GM10266 (cell line): ENCODE results near the gene TMEM236.

Experiments used
- DNase-seq: peaks from one replicate; pipeline ENCODE4 v3.0.0; 2012; ENCODE audit errors: extremely low spot score
- TF ChIP-seq, protein P1 (sequence below): IDR thresholded peaks from 2 replicates; pipeline ENCODE4 v1.5.1; 2012; ENCODE audit warnings: mild to moderate bottlenecking, low read depth; ENCODE audit not compliant: control insufficient read depth, insufficient read depth; ENCODE audit errors: missing control alignments

Gene TMEM236

GRCh38 chr10:17787087-17787961, 35.3 kb downstream of the TMEM236 start:
- TF ChIP-seq, protein P1, sequence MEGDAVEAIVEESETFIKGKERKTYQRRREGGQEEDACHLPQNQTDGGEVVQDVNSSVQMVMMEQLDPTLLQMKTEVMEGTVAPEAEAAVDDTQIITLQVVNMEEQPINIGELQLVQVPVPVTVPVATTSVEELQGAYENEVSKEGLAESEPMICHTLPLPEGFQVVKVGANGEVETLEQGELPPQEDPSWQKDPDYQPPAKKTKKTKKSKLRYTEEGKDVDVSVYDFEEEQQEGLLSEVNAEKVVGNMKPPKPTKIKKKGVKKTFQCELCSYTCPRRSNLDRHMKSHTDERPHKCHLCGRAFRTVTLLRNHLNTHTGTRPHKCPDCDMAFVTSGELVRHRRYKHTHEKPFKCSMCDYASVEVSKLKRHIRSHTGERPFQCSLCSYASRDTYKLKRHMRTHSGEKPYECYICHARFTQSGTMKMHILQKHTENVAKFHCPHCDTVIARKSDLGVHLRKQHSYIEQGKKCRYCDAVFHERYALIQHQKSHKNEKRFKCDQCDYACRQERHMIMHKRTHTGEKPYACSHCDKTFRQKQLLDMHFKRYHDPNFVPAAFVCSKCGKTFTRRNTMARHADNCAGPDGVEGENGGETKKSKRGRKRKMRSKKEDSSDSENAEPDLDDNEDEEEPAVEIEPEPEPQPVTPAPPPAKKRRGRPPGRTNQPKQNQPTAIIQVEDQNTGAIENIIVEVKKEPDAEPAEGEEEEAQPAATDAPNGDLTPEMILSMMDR = no peak
- DNase-seq = no peak

DNA sequence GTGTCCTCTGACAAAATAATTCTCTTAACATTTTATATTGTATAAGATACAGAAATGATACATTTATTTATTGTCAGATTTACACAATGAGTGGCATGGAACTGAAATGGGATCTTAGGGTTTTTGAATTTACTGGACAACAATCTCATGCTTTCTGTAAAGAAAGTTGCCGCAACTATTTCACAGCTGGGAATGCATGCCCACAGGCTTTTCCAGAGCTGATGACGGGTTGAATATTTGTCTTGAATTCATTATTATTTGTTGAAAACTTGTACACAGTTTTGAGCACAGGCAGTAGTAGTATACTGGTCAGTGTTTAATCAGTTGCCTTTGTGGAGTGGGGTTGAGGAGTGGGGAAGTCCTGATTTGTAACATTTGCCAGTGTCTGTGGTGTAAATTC, 36.6 kb downstream of the TMEM236 start:
- TF ChIP-seq, protein P1 = no peak
- DNase-seq = no peak

DNA sequence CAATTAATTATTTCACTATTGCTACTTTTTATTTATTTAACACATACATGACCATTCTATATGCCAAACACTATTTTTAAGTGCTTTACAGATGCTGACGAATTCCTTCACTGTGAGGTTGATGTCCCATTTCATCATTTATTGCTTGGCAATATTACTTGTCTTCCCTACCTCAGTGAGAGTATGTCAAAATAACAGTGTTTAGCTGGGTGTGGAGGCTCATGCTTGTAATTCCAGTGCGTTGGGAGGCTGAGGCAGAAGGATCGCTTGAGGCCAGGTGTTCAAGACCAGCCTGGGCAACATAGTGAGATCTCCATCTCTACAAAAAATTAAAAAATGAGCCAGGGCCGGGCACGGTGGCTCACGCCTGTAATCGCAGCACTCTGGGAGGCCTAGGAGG, 37.4 kb downstream of the TMEM236 start:
- DNase-seq = no peak
- TF ChIP-seq, protein P1 = no peak

DNA sequence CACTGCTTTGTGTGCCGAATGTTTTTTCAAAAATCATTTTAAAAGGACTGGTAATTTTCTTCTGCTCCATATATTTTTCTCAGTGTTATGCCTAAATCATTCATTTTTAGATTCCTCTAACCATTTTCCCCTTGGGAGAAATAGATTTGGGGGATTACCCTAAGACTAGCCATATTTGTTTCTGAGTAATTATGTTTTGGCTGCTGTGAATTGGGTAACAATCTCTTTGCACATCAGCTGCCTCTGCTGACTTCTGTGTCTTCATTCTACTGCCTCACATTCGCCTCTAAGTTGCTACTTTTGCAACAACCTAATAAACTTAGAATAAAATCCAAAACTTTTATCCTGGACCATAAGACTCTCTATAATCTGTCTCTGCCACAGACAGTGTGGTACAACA, 38.6 kb downstream of the TMEM236 start:
- TF ChIP-seq, protein P1 = no peak
- DNase-seq = no peak

DNA sequence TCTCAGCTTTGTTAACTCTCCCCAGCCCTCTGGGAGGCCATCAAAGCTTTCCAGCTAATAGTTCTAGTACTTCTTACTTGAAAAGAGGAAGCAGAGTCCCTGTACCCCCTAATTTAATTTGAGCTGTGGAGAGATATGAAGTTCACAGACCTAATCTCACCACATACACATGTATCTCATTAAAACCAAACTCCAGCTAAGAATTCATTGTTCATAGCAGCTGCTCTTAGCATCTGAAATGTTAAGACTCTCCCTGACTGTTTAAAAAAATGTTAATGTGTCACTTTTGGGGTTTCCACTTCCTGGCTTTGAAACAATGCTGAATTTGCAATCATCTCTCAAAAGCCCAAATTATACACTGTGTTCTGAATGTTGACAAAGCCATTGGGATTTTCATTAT, 41.0 kb downstream of the TMEM236 start:
- TF ChIP-seq, protein P1 = no peak
- DNase-seq = no peak

- no peak for DNase-seq
- TF ChIP-seq, protein P1 = no peak
Measured at GRCh38 chr10:17793823-17794644, 42.0 kb downstream of the TMEM236 start.

- no peak for DNase-seq
- TF ChIP-seq, protein P1 = no peak
Measured at GRCh38 chr10:17795083-17795482, 43.1 kb downstream of the TMEM236 start.
